ENCODE data around the gene CTIF.
"Not testable (repeated sequence)": the region's sequence is repeated elsewhere in the genome, so short reads cannot be mapped to it uniquely, and the experiment has no call there.

CTIF gene

GRCh38 chr18:48861181-48861708 is 322.4 kb downstream of the CTIF start:
- DNase-seq: no peak

- no peak for DNase-seq
Observed at GRCh38 chr18:48862132-48862531, 323.3 kb downstream of the CTIF start.

- DNase-seq: no peak
Observed at GRCh38 chr18:48862678-48863270, 323.9 kb downstream of the CTIF start.

GRCh38 chr18:48863432-48864065 is 324.7 kb downstream of the CTIF start:
- no peak for DNase-seq

- DNase-seq: no peak
Observed at GRCh38 chr18:48864876-48865275, 326.0 kb downstream of the CTIF start.

- DNase-seq: peak; percentile 92
Observed at GRCh38 chr18:48866028-48866733, 327.4 kb downstream of the CTIF start.

GRCh38 chr18:48866856-48867255 is 328.0 kb downstream of the CTIF start:
- DNase-seq: no peak

GRCh38 chr18:48867978-48868377 is 329.1 kb downstream of the CTIF start:
- peak; percentile 19 for DNase-seq

GRCh38 chr18:48868468-48869466 is 329.9 kb downstream of the CTIF start:
- peak; percentile 96 for DNase-seq

GRCh38 chr18:48869591-48869990 is 330.8 kb downstream of the CTIF start:
- no peak for DNase-seq

GRCh38 chr18:48870926-48871325 is 332.1 kb downstream of the CTIF start:
- not testable (repeated sequence) for DNase-seq

- no peak for DNase-seq
Observed at GRCh38 chr18:48871391-48872166, 332.7 kb downstream of the CTIF start.

- peak; percentile 29 for DNase-seq
Observed at GRCh38 chr18:48872234-48873145, 333.7 kb downstream of the CTIF start.

GRCh38 chr18:48874233-48874632 is 335.4 kb downstream of the CTIF start:
- no peak for DNase-seq

- DNase-seq: no peak
Observed at GRCh38 chr18:48874701-48875162, 335.9 kb downstream of the CTIF start.

GRCh38 chr18:48875314-48875941 is 336.6 kb downstream of the CTIF start:
- DNase-seq: no peak

GRCh38 chr18:48875942-48876511 is 337.2 kb downstream of the CTIF start:
- DNase-seq: no peak

- no peak for DNase-seq
Observed at GRCh38 chr18:48876590-48876989, 337.8 kb downstream of the CTIF start.

- no peak for DNase-seq
Observed at GRCh38 chr18:48877941-48878340, 339.1 kb downstream of the CTIF start.

GRCh38 chr18:48878471-48878870 is 339.6 kb downstream of the CTIF start:
- no peak for DNase-seq
